Activated CD4-positive, alpha-beta T cell treated with anti-CD3 and anti-CD28 coated beads, Interleukin-2, amount 50 U/mL, for 48 hours (primary cell): Measurements from ENCODE around the gene MAX.
"Not testable (repeated sequence)": the region's sequence is repeated elsewhere in the genome, so short reads cannot be mapped to it uniquely, and the experiment has no call there.

ENCODE experiments used
- DNase-seq, 2 experiments: peaks; one replicate each; pipeline ENCODE4 v3.0.0-alpha.2; 2020

MAX gene

GRCh38 chr14:65032319-65032718 lies 70.0 kb downstream of the MAX start:
- DNase-seq: no peak

DNA sequence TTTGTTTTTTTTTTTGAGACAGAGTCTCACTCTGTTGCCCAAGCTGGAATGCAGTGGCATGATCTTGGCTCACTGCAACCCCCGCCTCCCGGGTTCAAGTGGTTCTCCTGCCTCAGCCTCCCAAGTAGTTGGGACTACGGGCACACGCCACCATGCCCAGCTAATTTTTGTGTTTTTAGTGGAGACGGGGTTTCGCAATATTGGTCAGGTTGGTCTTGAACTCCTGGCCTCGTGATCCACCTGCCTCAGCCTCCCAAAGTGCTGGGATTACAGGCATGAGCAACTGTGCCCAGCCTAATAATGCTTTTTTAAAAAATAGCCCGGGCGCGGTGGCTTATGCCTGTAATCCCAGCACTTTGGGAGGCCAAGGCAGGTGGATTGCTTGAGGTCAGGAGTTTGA lies 71.0 kb downstream of the MAX start:
- DNase-seq: not testable (repeated sequence)

GRCh38 chr14:65028937-65029336 lies 73.4 kb downstream of the MAX start:
- DNase-seq: no peak

- no peak for DNase-seq
These were observed 75.1 kb downstream of the MAX start for GRCh38 chr14:65027127-65027799.

DNA sequence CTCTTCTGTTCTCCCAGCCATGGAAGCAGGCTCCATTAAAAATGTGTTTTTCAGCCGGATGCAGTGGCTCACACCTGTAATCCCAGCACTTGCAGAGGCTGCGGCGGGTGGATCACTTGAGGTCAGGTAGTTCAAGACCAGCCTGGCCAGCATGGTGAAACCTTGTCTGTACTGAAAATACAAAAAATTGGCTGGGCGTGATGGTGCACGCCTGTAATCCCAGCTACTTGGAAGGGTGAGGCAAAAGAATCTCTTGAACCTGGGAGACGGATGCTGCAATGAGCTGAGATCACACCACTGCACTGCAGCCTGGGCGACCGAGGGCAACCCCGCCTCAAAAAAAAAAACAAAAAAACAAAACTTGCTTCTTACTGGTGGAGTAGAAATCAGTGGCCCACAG lies 75.8 kb downstream of the MAX start:
- DNase-seq: no peak

DNA sequence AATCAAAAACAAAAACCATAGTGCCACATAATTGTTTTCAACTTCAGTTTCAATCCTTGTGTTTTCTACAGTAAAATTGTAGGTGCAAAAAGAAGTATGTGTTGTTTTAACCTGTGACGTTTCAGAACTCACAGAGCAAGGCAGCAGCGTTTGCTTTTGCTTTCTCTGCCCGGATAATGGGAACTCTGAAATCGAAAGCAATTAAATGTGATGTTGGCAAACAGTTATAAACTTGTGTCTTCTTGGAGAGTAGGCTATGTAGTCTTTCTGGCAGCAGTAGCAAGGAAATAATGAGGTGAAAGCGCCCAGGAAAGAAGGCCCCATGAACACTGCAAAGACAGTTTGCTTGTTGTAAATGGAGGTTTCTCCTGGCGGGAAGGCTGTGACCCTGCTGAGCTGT lies 76.5 kb downstream of the MAX start:
- DNase-seq: no peak
